G401.6 (cell line): ENCODE data around the gene CHKB.
"Not testable (repeated sequence)": the region's sequence is repeated elsewhere in the genome, so short reads cannot be mapped to it uniquely, and the experiment has no call there.

Experiments
- FAIRE-seq: peaks from 2 replicates; lab custom pipeline; 2012; peaks lifted over from hg19 to GRCh38; lab: Jason Lieb, UNC

The CHKB gene

DNA sequence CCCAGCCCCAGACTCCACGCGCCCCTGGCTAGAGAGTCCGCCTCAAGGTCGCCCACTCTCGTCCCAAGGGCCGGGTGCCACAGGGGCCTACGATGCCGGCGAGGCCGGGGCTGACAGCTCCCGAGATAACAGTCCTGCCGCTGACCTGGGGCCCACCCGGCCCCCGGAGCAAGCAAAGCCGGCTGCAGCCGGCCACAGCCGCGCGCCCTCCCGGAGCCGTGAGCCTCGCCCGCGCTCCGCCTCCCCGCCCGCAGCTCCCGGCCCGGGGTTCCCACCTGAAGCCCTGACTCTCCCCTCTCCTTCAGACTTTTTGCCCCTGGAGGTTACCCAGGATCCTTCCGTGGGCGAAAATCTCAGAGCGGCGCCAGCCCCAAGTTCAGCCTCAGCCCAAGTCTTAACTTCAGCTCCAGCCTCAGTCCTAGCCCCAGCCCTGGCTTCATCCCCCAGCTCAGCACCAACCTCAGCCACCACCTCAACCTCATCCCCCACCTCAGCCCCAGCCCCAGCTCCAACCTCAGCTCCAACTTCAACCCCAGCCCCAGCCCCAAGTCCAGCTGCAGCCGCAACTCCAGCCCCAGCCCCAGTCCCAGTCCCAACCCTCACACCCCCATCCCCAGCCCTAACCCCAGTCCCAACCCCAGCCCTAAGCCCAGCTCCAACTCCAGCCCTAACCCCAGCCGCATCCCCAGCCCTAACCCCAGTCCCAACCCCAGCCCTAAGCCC, 35.2 kb downstream of the CHKB start:
- no peak for FAIRE-seq

DNA sequence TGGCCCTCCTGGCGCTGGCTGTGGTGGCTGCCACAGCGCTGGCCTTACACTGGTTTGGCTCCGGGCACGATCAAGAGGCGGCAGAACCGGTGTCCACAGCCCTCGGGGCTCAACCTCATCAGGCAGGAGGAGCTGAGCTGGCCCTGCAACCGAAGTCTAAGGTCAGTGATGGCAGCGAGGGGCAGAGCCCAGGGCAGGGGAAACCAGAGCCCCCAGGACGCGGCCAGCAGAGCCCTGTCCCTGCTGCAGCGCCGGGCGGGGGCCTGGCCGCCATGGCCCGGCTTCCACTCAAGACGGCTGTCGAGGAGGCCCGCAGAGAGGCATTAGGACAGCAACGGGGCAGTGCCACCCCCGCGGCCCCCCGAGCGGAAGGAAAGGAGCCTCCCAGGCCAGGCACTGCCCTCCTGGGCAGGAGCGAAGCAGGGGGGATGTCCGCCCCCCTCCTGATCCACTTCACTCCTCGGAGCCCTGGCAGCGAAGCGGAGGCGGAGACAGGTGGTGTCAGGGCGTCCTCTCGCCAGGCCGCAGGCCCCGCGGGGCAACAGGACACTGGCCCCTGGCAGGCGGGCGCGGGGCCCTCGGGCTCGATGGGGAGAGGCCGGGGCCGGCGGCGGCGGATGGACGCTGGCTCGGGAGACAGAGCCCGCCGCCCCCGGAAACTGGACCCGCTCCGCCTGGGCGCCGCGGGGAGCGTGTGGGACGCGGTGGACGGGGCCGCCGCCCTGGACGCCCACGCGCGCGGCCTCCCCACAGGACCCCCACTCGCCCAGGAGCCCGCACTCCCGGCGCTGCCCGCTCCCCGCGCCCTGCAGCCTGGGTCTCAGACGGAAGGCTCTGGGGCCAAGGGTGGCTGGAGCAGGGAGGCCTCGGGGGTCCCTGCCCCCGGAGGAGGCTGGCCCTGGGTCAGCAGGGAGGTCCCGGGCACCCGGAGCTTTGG, 36.1 kb downstream of the CHKB start:
- no peak for FAIRE-seq

DNA sequence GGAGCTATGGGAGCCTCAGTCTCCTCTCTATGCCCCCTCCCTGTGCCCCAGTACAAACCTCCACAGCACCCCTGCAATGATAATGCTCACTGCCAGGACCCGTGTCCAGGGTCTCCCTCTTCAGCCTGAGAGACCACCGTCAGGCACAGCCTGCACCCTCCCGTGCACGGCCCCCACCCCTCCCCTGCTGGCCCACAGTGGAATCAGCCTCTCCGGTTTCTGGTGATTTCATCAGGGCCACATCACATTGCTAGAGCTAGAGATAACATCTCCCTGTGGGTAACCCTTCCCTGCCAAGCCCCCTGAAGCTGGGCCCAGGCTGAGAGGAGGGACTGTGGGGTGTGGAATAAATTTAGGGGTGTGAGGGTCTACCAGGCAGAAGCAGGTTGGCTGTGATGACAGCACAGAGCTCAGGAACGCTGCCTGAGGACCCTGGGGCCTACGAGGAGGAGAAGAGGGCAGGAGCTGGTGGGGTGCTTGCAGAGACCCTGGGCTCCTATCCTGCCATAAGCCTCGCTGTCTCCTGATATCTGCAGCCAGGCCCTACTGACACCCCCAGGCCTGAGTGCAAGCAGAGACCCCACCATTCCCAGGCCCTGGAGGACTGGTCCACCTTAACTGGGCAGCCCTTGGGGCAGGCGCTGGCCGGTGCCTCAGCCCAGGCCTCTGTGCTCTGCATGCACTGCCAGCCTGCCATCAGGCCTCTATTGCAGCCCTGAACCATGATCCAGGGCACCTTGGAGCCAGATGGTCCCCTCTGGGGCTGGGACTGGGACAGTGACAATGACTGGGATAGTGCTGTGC, 36.9 kb downstream of the CHKB start, which contains the start of gene KLHDC7B:
TSS of gene KLHDC7B (plus strand) at position 378 of the 804 bp plus-strand sequence. CDS start at position 723, 345 bp downstream.
- FAIRE-seq = no peak

DNA sequence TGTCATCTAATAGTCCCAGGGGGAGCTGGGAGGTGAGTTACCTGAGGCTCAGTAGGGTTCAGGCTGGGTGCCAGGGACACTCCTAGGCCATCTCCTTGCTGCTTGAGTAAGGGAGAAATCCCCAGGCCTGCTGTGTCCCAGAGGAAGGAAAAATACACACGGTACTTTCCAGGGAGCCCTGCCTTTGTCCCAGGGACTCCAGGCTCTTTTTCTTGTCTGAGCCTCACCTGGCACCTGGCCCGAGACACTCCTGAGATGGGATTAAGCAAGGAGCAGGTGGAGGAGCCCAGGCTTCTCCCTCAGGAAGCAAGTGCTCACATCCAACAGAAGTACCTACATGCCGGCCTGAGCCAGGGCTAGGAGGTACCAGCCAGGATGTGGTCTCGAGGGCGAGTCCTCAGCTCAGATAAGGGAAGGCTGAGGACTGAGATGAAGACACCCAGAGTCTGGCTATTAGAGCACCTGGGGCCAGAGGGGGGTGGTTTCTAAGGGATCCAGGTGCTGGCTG, 37.8 kb downstream of the CHKB start:
- no peak for FAIRE-seq

DNA sequence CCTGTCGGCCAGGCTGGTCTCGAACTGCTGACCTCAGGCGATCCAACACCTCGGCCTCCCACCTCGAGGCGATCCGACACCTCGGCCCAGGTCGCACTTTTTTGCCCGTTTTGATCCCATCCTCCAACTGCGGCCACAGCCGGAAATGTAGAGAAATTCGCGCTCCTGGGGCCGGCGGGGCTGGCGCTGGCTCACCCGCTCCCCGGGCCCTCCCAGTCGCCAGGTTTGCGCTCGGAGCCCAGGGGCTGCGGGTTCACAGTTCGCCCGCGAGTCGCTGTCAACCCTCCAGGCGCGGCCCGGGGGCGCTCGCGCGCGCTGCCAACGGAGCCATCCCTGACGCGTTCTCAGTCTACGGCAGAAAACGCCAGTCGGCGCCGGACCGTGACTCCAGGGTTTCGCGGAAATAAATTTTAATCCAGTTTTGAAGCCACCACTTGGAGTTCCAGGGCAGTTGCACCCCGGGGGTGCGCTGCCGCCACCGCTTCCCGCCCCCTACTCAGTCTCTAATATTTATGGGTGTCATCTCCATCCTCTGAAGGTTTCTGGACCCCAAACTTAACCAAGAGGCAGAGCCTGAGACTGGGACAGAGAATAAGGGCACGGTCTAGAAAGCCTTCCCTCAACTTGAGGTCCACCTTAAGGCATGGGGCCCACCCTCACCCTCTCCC, 38.4 kb downstream of the CHKB start:
- FAIRE-seq = no peak

DNA sequence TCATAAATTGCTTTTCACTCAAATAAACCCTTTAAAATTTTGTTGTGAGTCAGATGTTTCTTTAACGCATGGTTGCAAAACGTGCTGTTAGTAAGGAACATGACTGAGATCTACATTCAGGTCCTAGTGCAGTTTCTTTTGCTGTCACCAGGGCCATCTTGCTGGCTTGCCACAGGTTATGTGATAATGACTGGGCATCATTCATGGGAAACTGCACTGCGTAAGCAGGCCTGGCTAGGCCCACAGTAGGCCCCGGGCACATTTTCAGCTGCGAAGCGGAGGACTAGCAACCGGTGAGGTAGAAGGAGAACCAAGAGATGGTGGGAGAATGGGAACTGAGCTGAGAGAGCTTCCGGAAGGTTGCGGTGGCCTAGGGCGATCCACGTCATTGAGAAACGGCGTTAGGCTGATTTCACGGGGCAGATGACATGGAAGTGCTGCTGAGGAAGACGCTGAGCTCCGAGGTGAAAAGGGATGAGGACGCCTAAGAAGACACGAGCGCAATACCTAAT, 40.2 kb downstream of the CHKB start:
- FAIRE-seq = no peak

DNA sequence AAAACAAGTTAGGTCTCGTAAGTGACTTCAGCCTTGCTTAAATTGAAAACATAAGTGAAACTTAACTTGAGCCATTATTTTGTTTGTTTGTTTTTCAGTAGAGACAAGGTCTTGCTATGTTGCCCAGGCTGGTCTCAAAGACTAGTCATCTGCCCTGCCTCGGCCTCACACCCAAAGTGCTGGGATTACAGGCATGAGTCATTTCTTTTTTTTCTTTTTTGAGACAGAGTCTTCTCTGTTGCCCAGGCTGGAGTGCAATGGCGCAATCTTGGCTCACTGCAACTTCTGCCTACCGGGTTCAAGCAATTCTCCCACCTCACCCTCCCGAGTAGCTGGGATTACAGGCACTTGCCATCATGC, 41.0 kb downstream of the CHKB start:
- FAIRE-seq = not testable (repeated sequence)

DNA sequence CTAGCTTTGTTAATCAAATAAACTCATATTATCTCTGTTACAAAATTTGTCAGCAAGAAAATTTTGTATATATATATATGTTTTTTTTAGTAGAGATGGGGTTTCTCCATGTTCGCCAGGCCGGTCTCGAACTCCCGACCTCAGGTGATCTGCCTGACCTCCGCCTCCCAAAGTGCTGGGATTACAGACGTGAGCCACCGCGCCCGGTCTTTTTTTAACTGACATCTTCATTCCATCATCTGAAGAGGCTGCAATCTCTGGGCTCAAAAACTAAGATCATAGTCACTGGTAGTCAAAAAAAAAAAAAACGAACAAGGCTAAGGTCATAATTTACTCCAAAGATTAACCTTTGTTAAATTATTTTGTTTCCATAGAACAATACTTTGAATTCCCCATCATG, 42.3 kb downstream of the CHKB start:
- FAIRE-seq = no peak

DNA sequence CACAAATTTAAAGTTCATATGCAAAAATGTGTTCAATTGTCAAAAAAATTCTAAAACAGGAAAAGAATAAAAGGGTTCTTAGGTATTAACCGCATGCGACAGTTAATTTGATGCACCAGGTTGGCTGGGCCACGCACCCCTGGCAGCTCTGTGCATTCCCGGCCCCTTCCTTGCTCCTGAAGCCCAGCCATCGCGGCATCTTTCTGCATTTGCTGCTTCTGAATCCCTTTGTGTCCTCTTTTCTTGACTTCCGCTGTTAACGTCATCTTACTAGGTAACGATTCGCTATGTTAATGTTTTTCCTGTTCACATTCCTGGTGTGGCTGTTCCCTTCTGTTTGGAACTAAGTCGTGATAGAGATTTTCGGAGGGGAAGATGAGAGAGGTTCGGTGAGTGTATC, 44.9 kb downstream of the CHKB start:
- no peak for FAIRE-seq

DNA sequence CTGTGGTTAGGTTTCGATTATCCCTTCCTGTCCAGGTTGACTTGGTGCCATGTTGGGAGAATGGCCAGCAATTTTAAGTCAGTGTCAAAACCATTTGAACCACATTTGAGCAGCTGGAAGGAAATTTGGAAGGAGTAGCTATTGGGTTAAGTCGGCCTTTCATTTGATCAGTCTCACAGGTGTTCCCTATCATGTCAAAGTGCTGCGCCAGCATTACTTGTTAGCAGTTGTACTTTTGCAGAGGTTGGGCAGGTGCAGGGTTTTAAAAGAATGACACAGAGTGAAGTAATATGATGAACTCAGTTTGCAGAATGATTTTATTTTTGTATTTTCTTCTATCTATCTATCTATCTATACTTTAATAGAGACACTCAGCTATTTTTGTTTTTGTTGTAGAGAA, 46.4 kb downstream of the CHKB start:
- no peak for FAIRE-seq

DNA sequence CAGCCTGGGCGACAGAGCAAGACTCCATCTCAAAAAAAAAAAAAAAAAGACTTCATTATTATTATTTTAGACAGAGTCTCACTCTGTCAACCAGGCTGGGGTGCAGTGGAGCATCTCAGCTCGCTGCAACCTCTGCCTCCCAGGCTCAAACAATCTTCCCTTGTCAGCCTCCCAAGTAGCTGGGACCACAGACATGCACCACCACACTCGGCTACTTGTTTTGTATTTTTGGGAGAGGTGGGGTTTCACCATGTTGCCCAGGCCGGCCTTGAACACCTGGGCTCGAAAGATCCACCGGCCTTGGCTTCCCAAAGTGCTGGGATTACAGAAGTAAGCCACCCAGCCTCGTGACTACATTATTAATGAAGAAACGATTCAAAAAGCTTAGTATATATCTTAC, 47.5 kb downstream of the CHKB start:
- no peak for FAIRE-seq

DNA sequence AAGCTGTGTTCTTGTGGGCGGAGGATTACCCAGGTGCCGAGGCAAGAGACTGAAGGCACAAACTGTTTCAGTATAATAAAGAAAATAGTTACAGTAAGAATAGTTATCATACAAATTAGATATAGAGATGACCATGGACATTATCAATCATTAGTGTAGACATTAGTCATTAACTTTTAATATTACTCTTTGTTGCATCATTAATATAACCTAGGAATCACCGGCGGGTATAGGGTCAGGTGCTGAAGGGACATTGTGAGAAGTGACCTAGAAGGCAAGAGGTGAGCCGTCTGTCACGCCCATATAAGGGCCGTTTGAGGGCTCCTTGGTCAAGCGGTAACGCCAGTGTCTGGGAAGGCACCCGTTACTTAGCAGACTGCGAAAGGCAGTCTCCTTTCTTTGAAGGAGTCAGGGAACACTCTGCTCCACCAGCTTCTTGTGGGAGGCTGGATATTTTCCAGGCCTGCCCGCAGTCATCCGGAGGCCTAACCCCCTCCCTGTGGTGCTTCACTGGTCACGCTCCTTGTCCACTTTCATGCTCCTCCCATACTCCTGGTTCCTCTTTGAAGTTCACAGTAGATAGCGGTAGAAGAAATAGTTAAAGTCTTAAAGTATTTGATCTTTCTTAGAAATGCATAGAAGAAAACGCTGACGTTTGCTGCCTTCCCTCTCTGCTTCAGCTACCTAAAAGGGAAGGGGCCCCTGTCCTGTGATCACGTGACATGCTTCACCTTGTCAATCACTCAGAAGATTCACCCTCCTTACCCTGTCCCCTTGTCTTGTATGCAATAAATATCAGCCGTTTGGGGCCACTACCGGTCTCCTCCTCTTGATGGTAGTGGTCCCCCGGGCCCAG, 48.6 kb downstream of the CHKB start:
- FAIRE-seq = not testable (repeated sequence)

DNA sequence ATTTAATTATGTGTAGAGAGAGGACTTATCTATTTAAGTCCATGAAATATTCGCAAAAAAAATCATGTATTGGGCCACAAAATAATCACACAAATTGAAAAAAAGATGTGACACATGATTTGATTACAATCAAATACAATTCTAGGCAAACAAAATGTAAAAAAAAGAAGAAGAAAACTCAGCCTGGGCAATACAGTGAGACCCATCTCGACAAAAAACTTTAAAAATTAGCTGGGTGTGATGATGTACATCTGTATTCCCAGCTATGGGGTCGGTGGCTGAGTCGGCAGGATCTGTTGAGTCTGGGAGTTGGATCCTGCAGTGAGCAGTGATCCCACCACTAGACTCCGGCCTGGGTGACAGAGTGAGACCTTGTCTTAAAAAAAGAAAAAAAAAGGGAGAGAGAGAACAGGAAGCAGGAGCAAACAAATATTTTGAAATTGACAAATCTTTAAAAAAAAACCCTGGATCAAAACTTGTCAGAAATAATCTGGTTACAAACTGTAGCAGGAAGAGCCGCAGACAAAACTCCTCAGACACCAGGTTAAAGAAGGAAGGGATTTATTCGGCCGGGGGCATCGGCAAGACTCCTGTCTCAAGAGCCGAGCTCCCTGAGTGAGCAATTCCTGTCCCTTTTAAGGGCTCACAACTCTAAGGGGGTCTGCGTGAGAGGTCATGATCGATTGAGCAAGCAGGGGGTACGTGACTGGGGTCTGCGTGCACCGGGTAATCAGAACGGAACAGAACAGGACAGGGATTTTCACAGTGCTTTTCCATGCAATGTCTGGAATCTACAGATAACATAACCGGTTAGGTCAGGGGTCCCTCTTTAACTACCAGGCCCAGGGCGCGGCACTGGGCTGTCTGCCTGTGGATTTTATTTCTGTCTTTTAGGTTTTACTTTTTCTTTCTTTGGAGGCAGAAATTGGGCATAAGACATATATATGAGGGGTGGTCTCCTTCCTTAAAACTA, 49.5 kb downstream of the CHKB start:
- FAIRE-seq = no peak

DNA sequence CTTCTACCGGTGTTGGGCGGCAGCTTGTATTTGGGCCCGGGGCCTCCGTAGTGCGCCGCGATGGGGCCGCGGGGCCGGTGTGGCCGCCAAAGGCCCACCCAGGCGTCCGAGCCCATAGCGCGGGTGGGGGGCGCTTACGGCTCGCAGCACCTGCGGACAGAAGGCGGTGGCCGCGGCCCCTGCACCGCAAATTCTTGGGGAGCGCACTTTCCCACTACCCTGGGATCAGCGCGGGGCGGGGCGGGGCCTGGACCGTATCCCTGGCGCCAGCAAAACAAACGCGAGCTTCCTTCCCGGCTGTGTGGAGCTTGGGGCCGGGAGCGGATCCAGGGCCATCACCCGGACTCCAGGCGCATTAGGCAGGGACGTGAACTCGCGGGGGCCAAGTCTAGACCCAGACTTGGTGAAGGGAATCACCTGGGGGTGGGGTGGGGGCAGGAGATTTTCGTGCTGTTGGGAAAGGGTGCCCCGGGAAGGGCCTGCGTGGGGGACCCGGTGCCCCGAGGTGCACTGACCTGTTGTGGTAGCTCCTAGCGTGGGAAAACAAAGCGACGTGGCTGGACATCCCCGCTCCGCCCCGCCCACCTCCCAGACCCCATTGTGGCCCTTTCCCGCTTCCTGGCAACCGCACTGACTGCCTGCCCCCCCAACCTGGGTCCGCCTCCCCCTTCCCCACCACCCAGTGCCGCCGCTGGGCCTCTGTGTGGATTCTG, 50.5 kb downstream of the CHKB start:
- FAIRE-seq = no peak

DNA sequence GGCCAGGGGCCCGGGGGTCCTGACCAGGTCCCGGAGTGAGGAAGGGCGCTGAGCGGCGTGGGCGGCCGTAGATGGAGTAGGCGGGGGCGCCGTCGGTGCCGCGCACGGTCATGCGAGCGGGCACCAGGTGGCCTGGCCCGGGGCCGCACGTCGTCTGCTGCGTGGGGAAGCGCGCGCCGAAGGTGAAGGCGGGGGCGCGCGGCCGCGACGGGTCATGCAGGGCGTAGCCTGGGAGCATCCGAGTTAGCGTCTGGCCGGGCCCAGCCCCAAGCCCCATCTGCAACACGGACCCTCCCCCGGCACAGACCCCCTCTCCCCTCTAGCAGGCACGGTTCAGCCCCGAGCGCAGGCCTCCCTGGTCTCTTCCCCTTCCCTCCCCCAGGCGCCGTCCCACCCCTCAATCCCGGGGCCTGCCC, 51.1 kb downstream of the CHKB start:
- FAIRE-seq = no peak

DNA sequence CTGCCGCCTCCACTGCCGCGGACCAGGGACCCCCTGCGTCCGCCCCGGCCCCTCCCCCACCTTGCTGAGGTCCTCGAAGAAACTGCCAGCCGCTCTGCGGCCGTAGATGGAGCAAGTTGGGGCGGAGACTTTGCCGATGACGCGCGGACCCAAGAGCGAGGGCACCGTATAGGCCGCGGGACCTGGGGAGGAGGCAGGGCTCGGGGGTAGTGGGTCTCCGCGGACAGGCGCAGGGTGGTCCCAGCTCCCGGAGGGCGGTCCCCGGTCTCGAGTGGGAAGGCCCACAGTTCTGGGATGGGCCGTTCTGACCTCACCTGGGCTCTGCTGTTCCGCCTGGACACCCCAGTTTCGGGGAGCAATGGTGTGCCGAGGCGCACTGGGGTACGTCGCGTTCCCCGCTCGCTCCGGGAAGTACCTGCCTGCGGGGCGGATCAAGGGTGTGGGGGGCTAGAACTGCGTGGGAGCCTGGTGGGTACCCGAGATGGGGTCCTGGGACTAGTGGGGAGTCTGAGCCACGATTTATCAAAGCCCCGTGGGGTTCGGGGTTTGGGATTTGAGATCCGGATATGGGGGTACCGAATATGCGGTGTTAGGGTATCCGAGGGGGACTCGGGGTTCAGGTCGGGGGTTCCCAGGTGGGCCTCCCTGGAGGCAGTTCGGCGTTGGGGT, 51.6 kb downstream of the CHKB start:
- FAIRE-seq = no peak

DNA sequence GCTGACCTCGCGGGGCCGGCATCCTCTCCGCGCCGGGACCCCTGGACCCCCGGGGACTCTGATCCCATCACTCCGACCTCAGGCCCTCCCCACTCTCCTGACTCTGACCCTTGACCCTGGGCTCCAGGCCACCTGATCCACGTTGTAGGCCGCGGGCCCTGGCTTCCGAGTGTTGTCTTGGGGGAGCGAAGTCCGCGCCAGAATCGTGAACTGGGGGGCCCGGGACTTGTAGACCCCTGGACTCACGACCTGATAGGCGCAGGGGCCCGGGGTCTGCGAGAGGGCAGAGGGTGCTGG, 52.1 kb downstream of the CHKB start:
- no peak for FAIRE-seq

DNA sequence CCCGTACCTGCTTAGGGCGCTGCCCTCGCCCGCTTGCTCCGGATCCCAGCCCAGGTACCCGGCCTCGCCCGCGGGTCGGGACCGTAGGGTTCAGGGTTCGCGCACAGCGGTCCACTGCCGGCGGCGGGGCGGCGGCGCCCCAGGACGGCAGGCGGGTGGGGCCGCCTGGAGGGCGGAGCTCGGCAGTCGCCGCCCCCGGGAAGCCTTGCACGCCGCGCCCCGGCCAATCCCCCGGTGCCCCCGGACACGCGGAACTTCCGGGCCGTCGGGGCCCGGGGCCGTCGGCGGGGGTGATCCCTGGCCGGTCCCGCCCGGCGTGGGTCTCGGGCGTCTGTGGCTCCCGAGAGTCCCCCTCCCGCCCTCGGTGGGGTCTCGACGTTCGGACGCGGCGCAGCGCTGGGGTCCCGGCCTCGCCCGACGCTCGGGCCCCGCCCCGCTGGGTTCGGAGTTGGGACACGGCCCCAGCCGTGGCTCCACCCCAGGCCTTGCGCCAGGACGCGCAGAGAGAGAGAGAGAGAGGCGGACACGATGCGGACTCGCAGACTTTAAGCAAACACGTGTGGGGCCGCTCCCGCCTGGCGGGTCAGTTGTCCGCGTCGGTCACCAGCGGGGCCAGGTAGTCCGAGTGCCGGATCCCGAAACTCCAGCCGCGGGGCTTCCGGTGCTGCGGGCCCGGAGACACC, 52.6 kb downstream of the CHKB start, which contains the start of gene TYMP:
TSS of gene TYMP (minus strand) at position 116 of the 683 bp plus-strand sequence. CDS start 303 bp downstream, outside the sequence.
- no peak for FAIRE-seq
